ENCODE data around the gene NFIA.

Gene NFIA

GRCh38 chr1:61474269-61474817, 392.0 kb downstream of the NFIA start:
- DNase-seq (ENCODE audit: low read depth in 4 of 4, low spot score in 1 of 4) = no peak

GRCh38 chr1:61474963-61475362, 392.6 kb downstream of the NFIA start:
- no peak for DNase-seq (ENCODE audit: low read depth in 4 of 4, low spot score in 1 of 4)

GRCh38 chr1:61477301-61477700, 394.9 kb downstream of the NFIA start:
- DNase-seq (ENCODE audit: low read depth in 4 of 4, low spot score in 1 of 4) = no peak

GRCh38 chr1:61480273-61480935, 398.0 kb downstream of the NFIA start:
- no peak for DNase-seq (ENCODE audit: low read depth in 4 of 4, low spot score in 1 of 4)

GRCh38 chr1:61481315-61481715, 399.0 kb downstream of the NFIA start:
- DNase-seq (ENCODE audit: low read depth in 4 of 4, low spot score in 1 of 4) = no peak

GRCh38 chr1:61482170-61482734, 399.9 kb downstream of the NFIA start:
- DNase-seq (ENCODE audit: low read depth in 4 of 4, low spot score in 1 of 4) = no peak

GRCh38 chr1:61486783-61487536, 404.6 kb downstream of the NFIA start:
- DNase-seq (ENCODE audit: low read depth in 4 of 4, low spot score in 1 of 4) = no peak

- DNase-seq (ENCODE audit: low read depth in 4 of 4, low spot score in 1 of 4) = no peak
Measured at GRCh38 chr1:61487801-61488200, 405.4 kb downstream of the NFIA start.

GRCh38 chr1:61490924-61491323, 408.6 kb downstream of the NFIA start:
- no peak for DNase-seq (ENCODE audit: low read depth in 4 of 4, low spot score in 1 of 4)

GRCh38 chr1:61491497-61491896, 409.1 kb downstream of the NFIA start:
- no peak for DNase-seq (ENCODE audit: low read depth in 4 of 4, low spot score in 1 of 4)

GRCh38 chr1:61494000-61494399, 411.6 kb downstream of the NFIA start:
- DNase-seq (ENCODE audit: low read depth in 4 of 4, low spot score in 1 of 4) = no peak

- DNase-seq (ENCODE audit: low read depth in 4 of 4, low spot score in 1 of 4) = no peak
Measured at GRCh38 chr1:61496501-61496900, 414.1 kb downstream of the NFIA start.

- no peak for DNase-seq (ENCODE audit: low read depth in 4 of 4, low spot score in 1 of 4)
Measured at GRCh38 chr1:61497013-61497412, 414.7 kb downstream of the NFIA start.

- DNase-seq (ENCODE audit: low read depth in 4 of 4, low spot score in 1 of 4) = no peak
Measured at GRCh38 chr1:61498342-61498741, 416.0 kb downstream of the NFIA start.

- DNase-seq (ENCODE audit: low read depth in 4 of 4, low spot score in 1 of 4) = no peak
Measured at GRCh38 chr1:61501971-61502916, 419.9 kb downstream of the NFIA start.

- DNase-seq (ENCODE audit: low read depth in 4 of 4, low spot score in 1 of 4) = no peak
Measured at GRCh38 chr1:61504305-61504704, 421.9 kb downstream of the NFIA start.

GRCh38 chr1:61504852-61505390, 422.6 kb downstream of the NFIA start:
- no peak for DNase-seq (ENCODE audit: low read depth in 4 of 4, low spot score in 1 of 4)

GRCh38 chr1:61506236-61506635, 423.9 kb downstream of the NFIA start:
- no peak for DNase-seq (ENCODE audit: low read depth in 4 of 4, low spot score in 1 of 4)

- no peak for DNase-seq (ENCODE audit: low read depth in 4 of 4, low spot score in 1 of 4)
Measured at GRCh38 chr1:61506944-61507500, 424.7 kb downstream of the NFIA start.
